ENCODE data around the gene HOXB5.
A peak's percentile ranks its signal among the peaks of the same experiment; 100 is the strongest.

HOXB5 gene

DNA sequence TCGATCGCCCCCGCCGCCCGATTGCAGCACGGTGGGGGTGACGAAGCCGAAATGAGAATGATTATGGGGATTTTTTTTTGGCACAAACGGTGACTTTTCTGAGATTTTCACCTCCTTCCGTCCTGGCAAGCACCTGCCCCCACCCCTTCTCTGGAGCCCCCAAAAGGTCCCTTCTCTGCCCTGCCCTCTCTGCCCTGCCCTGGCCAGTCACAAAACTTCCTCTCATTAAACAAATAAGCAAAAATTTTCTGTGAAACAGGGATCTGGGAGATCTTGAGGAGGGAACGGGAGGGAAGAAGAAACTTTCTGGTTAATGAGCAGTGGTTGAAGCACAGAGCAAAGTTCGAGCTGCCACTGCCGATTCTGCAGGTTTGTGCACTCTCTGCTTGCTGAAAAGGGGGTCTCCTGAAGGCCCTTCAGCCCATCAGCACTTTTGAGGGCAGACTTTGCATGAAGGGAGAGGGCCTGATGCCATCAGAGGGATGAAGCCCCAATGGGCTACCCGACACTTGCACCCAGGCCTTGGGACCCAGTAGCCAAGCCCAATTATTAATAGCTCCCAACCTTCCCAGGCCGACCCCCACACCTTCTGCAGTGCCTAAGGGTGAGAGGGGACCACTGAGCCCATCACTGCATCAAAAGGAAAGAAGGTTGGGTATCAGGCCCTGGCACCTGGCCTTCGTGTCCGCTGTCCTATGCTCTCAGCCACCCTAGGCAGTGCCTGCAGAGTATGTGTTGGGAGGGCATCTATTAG is 22.6 kb upstream of the HOXB5 start:
- DNase-seq: no peak

DNA sequence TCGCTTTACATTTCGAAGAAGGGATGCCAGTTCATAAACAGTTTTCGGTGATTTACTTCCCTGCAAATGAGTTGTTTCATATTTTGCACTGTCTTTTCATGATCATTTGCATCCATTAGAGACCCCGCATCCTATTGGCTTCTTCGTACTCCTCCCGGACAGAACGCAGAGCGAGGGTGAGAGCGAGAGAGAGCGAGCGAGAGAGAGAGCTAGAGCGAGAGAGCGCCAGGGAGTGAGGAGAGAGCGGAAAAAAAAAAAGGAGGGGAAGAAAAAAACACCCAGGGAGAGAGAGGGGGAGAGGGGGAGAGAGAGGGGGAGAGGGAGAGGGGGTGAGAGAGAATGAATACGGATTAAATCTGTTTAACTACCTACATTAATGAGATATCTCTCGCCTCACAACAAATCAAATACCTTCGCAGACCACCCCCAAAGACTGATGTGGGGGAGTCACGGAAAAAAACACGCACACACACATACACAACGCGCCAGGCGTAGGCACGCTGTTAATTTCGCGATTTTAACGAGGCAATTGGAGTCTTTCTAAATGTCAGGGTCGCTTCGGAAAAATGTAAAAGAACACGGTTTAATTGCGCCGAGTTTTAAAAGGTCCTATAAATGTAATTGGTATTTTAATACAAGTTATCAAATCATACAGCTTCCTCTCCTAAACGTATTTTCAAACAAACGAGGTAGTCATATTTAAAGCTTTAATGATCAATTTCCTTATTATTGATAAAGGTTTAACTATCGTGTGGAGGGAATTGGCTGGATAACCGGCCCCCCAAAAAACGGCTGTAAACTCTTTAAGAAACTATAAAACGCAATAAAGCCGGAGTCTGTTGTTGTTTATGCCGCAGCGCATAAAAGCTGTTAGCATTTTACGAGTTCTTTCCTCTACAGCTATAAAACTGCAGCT is 21.7 kb upstream of the HOXB5 start, which contains the start of gene HOXB8:
HOXB8 (minus strand) TSS at position 246 of the 916 bp plus-strand sequence. CDS start 588 bp downstream, outside the sequence.
- no peak for DNase-seq

DNA sequence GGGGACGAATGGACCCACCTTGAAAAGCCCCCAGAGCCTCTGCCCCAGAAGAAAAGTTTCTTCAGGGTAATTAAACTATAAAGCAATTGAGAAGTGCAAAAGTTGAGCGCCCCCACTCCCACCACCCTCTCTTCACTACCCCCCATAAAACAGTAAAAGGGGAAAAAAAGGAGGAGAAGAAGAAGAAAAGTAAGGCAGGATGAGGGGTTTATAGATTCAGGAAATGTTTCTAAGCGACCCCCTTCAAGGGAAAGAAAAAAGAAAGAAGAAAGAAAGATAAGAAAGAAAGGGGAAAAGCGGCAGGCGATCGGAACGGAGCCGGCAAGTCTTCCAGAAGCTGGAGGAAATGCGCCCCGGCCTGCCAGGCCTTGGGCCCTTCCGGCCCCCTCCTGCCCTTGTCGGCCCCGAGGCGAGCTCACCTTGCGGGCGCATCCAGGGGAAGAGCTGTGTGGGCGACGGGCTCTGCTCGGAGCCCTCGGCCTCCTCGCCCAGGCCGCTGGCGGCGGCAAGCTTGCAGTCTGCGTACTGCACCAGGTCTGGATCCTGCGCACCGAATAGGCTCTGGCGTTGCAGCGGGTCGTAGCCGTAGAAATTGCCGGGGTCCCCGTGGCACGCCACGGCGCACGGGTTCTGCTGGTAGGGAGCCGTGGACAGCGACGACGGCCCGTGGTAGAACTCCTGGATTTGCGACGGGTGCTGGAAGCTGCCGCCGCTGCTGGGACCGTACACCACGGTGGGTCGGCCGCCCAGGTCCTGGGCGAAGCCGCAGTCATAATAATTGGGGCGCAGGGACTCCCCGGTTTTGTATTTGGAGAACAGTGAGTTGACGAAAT is 20.5 kb upstream of the HOXB5 start:
- no peak for DNase-seq

GRCh38 chr17:48612854-48613691 is 19.5 kb upstream of the HOXB5 start:
- DNase-seq: no peak

GRCh38 chr17:48612456-48612853 is 18.9 kb upstream of the HOXB5 start:
- DNase-seq: no peak

DNA sequence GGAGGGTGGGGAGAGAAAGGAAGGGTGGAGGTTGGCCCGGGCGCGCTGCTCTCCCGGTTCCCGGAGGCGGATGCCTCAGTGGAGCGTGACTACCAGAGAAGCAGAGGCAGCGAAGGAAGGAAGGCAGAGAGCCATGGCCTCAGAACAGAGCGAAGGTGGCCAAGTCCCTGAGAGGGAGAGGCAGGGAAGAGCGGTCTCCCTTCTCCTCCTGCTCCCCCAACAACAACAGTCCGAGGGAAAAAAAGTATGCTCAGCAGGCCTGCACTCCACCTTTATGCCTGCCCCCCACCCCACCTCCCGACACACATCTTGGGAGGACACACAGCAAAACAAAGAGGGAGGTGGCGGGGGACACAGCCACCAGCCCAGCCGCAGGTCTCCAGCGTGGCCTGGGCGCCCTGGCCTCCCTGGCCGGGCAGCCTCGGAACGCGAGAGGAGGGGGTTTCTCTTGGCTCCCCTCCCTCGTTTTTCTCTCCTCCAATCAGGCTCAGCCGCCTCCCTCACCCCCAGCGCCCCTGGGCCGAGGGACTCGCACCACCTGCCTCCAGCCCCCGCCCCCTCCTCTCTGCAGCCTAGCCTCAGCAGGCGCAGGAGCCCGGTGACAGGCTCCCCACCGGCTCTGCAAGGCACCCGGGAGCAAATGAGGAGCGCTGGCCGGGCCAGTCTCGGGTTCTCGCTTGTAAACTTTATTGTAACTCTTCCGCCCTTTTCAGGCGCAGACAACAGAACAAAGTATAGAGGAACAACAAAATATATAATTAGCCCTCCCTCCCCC is 18.3 kb upstream of the HOXB5 start:
- DNase-seq: peak in 1 of 2 experiments; percentile 89

GRCh38 chr17:48611213-48611612 is 17.6 kb upstream of the HOXB5 start:
- no peak for DNase-seq

DNA sequence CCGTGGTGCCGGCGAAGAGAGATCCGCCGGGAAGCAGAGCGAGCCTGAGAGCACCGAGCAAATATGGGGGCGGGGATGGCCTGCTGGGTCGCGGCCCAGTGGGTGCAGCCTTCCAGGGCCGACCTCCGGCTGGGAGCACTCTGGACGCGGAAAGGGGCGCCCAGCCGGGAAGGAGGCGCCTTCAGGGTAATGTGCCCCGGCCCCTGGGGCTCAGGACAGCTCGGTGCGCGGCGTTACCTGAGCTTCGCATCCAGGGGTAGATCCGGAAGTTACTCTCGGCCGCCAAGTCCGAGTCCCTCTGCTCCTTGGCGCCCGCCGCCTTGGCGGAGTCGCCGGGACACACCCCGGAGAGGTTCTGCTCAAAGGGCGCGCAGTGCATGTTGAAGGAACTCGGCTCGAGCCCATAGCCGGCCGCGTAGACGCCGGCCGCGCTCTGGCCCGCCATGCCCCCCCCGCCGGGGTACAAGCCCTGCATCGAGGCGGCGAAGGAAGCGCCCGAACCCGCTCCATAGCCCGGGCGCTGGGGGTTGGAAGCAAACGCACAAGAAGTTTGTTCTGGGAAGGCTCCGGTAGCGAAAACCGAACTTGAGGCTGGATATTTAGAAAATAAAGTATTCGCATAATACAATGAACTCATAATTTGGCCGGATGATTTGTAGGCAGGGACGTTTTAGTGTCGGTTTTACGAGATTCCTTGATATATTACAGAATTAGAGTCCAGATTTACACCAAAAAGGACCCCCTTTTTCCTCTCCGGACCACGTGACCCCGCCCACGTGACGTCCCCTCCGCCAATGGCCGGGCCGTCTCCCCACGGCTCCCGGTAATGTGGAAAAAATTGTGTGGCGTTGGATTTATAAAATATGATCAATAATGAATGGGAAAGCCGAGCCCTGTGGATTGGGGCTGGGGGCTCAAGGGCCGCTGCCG is 17.0 kb upstream of the HOXB5 start, which contains the start of gene HOXB7:
HOXB7 (minus strand) TSS at position 736 of the 930 bp plus-strand sequence; CDS start at position 637, 99 bp downstream.
- no peak for DNase-seq

DNA sequence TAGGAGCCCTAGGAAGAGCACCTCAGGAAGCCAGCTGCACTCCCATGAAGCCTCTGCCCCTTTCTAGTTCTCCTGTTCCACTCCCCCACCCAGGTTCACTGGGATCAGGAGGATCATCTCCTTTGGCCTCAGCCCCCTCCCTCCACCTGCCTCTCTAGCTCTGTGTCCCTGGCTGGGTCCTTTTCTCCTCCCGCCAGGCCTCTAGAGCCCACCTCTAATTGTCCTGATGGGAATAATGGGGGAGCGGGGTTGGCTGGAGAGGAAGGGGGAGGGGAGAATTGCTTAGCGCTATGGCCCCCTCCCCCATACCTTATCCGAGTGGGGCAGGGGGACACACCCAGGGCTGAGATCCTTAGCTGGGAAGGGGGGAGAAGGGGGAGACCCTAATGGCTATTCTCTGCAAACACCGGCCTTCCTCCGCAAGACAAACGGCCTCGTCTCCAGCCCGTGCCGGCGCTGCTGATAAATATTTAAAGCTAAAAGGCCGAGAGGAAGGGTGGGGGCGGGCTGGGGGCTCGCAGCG is 16.2 kb upstream of the HOXB5 start:
- DNase-seq: no peak

DNA sequence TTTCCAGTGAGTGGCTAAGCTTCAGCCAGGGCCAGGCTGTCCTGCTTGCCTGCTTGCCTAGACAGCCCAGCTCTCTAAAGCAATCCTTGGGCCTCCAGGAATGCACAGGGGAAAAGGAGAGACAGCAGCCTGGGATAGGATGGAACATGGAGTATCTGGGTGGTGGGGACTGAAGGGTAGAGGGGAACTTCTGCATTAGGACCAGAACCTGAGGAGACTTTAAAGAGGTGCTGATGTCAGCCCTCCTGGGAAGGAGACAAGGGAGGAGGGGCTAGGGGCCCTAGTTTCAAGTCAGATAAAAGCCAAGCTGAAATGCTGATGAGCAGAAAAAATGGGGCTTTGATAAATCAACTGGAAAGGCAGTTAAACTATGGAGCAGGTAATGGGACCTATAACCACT is 15.5 kb upstream of the HOXB5 start:
- no peak for DNase-seq

DNA sequence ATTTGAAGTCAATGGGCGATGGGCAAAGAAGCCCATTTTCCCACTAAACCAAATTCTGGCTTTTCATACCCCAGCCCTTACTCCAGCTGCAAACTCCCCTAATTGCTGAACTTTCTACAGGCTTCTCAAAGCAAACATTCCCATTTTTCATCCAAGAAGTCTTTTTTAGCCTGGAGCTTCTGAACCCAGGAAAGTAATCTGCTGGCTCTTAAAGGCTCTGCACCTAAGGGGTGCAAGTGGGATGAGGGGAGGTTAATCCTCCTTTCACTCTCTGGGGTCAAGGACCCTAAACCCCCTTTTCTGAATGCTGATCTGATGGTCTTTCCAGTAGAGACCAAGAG is 14.9 kb upstream of the HOXB5 start:
- DNase-seq: no peak

- DNase-seq: no peak
Observed at GRCh38 chr17:48606892-48607614, 13.5 kb upstream of the HOXB5 start.

GRCh38 chr17:48605991-48606891 is 12.7 kb upstream of the HOXB5 start:
- no peak for DNase-seq

GRCh38 chr17:48605409-48605919 is 11.9 kb upstream of the HOXB5 start:
- no peak for DNase-seq

GRCh38 chr17:48604770-48605329 is 11.3 kb upstream of the HOXB5 start, which contains the start of gene HOXB6:
TSS of gene HOXB6 (minus strand) at chr17:48604986. CDS start at chr17:48598150, 6,836 bp downstream.
- DNase-seq: no peak

DNA sequence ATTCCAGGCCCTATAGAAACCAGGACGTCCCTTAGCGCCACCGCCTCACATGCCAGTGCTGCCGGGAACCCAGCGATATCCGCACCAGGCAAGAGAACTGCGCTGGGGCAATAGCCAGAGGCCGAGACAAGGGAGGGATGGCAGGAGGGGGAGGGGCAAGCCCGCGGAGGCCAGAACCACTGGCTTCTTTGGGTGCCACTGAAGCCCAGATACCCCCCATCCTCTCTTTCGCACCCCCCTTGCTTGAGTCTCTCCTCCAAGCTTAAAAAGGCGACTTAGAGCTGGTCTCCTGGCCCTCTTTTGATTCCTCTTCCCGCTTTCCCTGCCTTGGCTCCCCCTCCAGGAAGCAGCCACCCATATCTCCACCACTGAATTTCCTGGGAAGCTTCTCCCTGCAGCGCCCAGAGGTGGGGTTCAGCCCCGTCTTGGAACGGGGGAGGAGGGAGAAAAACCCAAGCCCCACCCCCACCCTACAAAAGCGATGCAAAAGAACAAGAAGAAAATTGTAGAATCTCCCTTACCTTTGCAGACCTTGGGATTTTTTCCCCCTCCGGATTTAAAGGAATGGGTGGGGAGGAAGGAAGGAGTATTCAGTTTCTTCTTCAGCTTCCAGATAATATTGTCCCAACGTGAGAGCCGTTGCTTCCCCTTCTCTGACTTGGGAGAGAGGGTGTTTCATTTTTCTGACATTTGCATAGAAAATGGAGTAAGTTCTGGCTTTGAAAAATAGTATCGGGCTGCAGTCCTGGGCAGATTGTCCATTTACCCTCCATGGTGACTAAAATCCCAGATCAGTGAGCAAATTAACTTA is 10.6 kb upstream of the HOXB5 start:
- DNase-seq: no peak
